ENCODE results near the gene HOXA2.

Gene HOXA2

DNA sequence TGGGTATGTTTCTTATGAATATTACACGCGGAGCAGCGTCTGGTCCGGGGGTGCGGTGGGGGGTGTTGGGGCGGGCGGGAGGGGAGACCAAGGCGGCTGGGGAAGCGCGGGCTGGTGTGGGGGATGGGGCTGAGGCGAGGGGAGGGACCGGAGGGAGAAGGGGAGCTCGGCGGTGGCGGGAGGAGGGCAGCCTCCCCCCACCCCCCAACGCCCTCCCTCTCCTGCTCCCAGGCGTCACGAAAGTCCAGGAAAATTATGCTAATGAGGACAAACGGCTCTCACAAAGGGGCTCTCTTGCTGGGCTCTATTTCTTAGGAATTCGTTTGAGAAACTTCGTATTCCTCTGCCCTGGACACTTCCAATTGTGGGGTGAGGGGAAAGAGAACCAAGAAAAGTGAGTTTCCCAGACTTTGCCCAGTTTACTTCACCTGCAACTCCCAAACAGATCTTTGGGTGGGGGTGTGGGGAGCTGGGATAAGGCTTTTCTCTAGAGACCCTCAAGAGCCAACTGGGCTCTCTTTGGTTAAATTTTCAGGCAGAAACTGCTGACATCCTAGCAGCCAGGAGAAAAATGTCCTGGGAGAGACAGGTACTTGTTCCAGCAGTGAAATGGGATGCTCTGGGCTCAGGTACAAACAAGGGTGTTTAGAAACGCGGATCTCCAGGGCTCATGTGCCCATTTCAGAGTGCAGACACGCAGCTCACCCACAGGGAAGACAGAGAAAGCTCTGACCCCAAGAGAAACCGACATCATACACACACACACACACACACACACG lies 11.7 kb upstream of the HOXA2 start:
- no peaks in the 10 kb centered on the region for H3K79me2 ChIP-seq (ENCODE audit: insufficient read depth, low read length)
- no peaks in the 10 kb centered on the region for H4K20me1 ChIP-seq (ENCODE audit: low read depth, low read length)
- no peaks in the 10 kb centered on the region for H3F3A ChIP-seq (ENCODE audit: insufficient read depth)

DNA sequence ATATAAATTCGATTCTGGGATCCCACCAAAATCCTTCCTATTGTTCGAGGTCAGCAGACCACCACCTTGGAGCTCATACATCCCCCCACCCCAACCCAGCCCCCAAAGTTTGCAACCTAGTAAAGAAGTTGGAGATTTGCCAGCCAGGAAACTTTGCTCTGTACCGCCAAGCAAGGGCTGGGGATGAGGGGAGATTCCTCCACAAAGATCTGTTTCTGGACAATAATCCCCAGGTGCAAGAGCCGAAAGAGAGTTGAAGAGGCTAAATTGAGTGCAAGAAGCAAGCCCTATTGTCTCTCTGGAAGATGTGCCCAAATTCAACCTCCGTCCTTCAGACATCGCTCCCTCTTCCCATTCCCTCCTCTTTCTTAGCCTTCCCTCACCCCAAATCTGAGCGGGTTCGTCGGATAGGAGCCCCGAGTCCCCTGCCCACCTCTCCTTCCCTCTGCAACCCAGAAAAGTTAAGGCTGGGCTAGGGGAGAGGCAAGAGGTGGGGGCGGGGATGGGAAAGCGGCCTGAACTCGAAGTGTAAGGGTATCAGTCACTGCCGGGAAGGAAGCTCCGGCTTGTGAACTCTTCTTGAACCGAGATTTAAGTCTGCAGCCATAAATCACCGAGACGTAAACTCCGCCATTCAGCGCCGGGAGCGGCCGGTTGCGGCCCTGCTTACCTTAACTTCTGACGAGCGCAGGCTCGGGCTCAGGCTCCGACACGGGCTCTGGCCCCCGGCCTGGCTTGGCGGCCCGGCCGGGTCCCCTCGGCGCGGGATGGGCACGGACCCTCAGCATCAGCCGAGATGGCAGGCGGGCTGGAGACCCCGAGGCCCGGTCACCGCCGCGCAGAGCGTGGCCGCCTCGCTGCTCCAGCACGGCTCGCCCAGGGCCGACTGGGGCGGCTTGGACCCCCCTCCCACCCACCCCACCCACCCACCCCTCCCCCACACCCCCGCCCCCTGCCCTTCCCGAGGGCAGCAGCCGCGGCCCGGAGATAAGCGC lies 10.8 kb upstream of the HOXA2 start:
- no peak overlapping the region for H3K9ac ChIP-seq (ENCODE audit: low read length)
- no peak overlapping the region for H3K27ac ChIP-seq (ENCODE audit: low read depth, low read length)
- no peak overlapping the region for H3K4me3 ChIP-seq (ENCODE audit: insufficient read depth, low read length, poor library complexity, severe bottlenecking)
- TF ChIP-seq, protein P1, sequence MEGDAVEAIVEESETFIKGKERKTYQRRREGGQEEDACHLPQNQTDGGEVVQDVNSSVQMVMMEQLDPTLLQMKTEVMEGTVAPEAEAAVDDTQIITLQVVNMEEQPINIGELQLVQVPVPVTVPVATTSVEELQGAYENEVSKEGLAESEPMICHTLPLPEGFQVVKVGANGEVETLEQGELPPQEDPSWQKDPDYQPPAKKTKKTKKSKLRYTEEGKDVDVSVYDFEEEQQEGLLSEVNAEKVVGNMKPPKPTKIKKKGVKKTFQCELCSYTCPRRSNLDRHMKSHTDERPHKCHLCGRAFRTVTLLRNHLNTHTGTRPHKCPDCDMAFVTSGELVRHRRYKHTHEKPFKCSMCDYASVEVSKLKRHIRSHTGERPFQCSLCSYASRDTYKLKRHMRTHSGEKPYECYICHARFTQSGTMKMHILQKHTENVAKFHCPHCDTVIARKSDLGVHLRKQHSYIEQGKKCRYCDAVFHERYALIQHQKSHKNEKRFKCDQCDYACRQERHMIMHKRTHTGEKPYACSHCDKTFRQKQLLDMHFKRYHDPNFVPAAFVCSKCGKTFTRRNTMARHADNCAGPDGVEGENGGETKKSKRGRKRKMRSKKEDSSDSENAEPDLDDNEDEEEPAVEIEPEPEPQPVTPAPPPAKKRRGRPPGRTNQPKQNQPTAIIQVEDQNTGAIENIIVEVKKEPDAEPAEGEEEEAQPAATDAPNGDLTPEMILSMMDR (IDR thresholded peaks at IDR 0.05; ENCODE audit: insufficient read depth, low read length, poor library complexity, severe bottlenecking): no peak
- no peak for TF ChIP-seq EZH2phosphoT487 (conservative IDR thresholded peaks at IDR 0.05; ENCODE audit: low read length)
- H3K9me2 ChIP-seq (replicated peaks; ENCODE audit: insufficient read depth, low read length): no peaks in the 10 kb centered on the region
- H3K4me2 ChIP-seq (ENCODE audit: low read depth, low read length, poor library complexity, severe bottlenecking): no peak overlapping the region
- no peaks in the 10 kb centered on the region for H3F3A ChIP-seq (ENCODE audit: insufficient read depth)
- no peaks in the 10 kb centered on the region for H3K9me3 ChIP-seq (ENCODE audit: insufficient read depth, low read length)
- H3K27me3 ChIP-seq (ENCODE audit: low read length): no peaks in the 10 kb centered on the region
- no peak overlapping the region for H2AFZ ChIP-seq (ENCODE audit: low read depth, low read length, severe bottlenecking)
- no peaks in the 10 kb centered on the region for H3K79me2 ChIP-seq (ENCODE audit: insufficient read depth, low read length)
- H3K36me3 ChIP-seq (ENCODE audit: low read length): no peaks in the 10 kb centered on the region
- no peaks in the 10 kb centered on the region for H4K20me1 ChIP-seq (ENCODE audit: low read depth, low read length)

More for the DNA sequence above, 11.7 kb upstream of the HOXA2 start:
- H3K27me3 ChIP-seq (ENCODE audit: low read length): no peaks in the 10 kb centered on the region
- H3K27ac ChIP-seq (ENCODE audit: low read depth, low read length): no peak overlapping the region
- H3K9me3 ChIP-seq (ENCODE audit: insufficient read depth, low read length): no peaks in the 10 kb centered on the region
- H3K4me3 ChIP-seq (ENCODE audit: insufficient read depth, low read length, poor library complexity, severe bottlenecking): no peak overlapping the region
- no peaks in the 10 kb centered on the region for H3K36me3 ChIP-seq (ENCODE audit: low read length)
- no peak overlapping the region for H3K4me2 ChIP-seq (ENCODE audit: low read depth, low read length, poor library complexity, severe bottlenecking)
- H3K9ac ChIP-seq (ENCODE audit: low read length): no peak overlapping the region
- TF ChIP-seq, protein P1 (IDR thresholded peaks at IDR 0.05; ENCODE audit: insufficient read depth, low read length, poor library complexity, severe bottlenecking): no peak
- TF ChIP-seq EZH2phosphoT487 (conservative IDR thresholded peaks at IDR 0.05; ENCODE audit: low read length): no peak
- H2AFZ ChIP-seq (ENCODE audit: low read depth, low read length, severe bottlenecking): no peak overlapping the region
- H3K9me2 ChIP-seq (replicated peaks; ENCODE audit: insufficient read depth, low read length): no peaks in the 10 kb centered on the region

DNA sequence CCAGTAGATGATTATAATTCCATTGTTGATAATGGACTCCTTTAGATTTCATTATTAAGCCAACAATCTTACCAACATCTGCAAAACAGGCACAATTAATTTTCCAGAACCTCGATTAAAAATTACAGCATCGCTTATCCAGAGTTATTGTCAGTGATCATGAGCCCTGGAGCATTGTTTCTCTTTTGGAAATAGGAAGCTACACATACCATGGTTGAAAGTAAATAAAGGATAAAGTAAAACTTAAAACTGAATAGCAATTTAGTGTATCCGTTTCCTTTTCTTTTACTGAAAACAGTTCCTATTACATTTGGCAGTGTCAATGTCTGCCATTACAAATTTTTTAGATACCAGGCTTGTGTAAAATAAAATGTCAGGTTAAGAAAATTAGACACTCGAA lies 9.9 kb upstream of the HOXA2 start:
- TF ChIP-seq EZH2phosphoT487 (conservative IDR thresholded peaks at IDR 0.05; ENCODE audit: low read length): no peak
- TF ChIP-seq, protein P1 (IDR thresholded peaks at IDR 0.05; ENCODE audit: insufficient read depth, low read length, poor library complexity, severe bottlenecking): no peak
- Histone ChIP-seq H3K27me3 (ENCODE audit: low read length) (no peaks in the 10 kb centered on the region), H3K36me3 (ENCODE audit: low read length) (no peaks in the 10 kb centered on the region), H3K9ac (ENCODE audit: low read length) (no peak overlapping the region), H3K79me2 (ENCODE audit: insufficient read depth, low read length) (no peaks in the 10 kb centered on the region), H3K27ac (ENCODE audit: low read depth, low read length) (no peak overlapping the region), H3K4me3 (ENCODE audit: insufficient read depth, low read length, poor library complexity, severe bottlenecking) (no peak overlapping the region), H2AFZ (ENCODE audit: low read depth, low read length, severe bottlenecking) (no peak overlapping the region), H3K4me2 (ENCODE audit: low read depth, low read length, poor library complexity, severe bottlenecking) (no peak overlapping the region), H3K9me3 (ENCODE audit: insufficient read depth, low read length) (no peaks in the 10 kb centered on the region), H3F3A (ENCODE audit: insufficient read depth) (no peaks in the 10 kb centered on the region), H4K20me1 (ENCODE audit: low read depth, low read length) (no peaks in the 10 kb centered on the region), H3K9me2 (replicated peaks; ENCODE audit: insufficient read depth, low read length) (no peaks in the 10 kb centered on the region)

Data from SU-DHL-6 (cell line).